Testis (tissue), 2 donors: ENCODE measurements around the gene ABL1.

Source experiments
- CTCF ChIP-seq, 3 experiments: fragments of 450-650 bp in 2 of 3; fragments of 200-600 bp in 1 of 3; sonication (generic) in 1 of 3; IDR thresholded peaks; one replicate each; pipeline ENCODE4 v1.5.1; 2016 to 2019; ENCODE audit warnings: antibody characterized with exemption in 3 of 3, mild to moderate bottlenecking in 2 of 3, moderate library complexity in 1 of 3
- POLR2A ChIP-seq: fragments of 450-650 bp; IDR thresholded peaks from one replicate; pipeline ENCODE4 v1.6.1; 2017; ENCODE audit warnings: antibody characterized with exemption, mild to moderate bottlenecking, moderate library complexity

DNA sequence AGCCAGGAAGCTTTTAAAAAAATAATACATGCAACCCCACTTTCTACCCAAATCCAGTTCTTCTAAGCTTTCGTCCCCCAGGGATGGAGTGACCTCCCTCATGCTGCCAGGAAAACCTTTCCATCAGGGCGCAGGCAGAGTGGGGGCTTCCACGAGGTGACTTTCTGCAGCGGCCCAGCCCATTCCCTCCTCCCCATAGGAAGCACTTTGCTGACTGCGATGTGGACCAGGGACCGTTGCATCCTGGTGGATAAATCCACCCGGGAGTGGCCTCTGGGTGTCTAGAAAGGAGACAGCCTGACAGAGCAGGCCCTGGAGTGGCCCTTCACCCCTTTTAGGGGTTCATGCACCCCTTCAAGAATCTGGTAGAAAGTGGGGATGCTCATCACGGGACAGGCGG is 60.0 kb downstream of the ABL1 start:
- TF ChIP-seq CTCF (IDR thresholded peaks at IDR 0.05), result no peak
- no peak for TF ChIP-seq POLR2A
